Uterus (tissue), 2 donors: ENCODE measurements around the gene ATM.

Experiments used
- CTCF ChIP-seq, 4 experiments: fragments of 200-600 bp in 2 of 4; fragments of 450-650 bp in 2 of 4; sonication (generic) in 2 of 4; IDR thresholded peaks; one replicate each; pipeline ENCODE4 v1.5.1; 2016 to 2019; ENCODE audit warnings: antibody characterized with exemption in 4 of 4, mild to moderate bottlenecking in 2 of 4, moderate library complexity in 1 of 4
- POLR2A ChIP-seq, 2 donors: fragments of 450-650 bp; IDR thresholded peaks; one replicate each; pipeline ENCODE4 v1.6.1; 2016; ENCODE audit warnings: antibody characterized with exemption in 2 of 2, mild to moderate bottlenecking in 1 of 2, moderate library complexity in 1 of 2

GRCh38 chr11:108207683-108208060, 15.2 kb upstream of the ATM start:
- no peak for TF ChIP-seq CTCF (IDR thresholded peaks at IDR 0.05)
- no peak for TF ChIP-seq POLR2A (IDR thresholded peaks at IDR 0.05)
